Esophagus squamous epithelium (tissue), 4 donors: ENCODE results near the gene CAPN8.

Source experiments
- CTCF ChIP-seq, 6 experiments: fragments of 450-650 bp in 4 of 6; fragments of 200-600 bp in 2 of 6; sonication (generic) in 2 of 6; IDR thresholded peaks; one replicate each; pipeline ENCODE4 v1.5.1; 2016 to 2019; ENCODE audit warnings: antibody characterized with exemption in 6 of 6, mild to moderate bottlenecking in 4 of 6, moderate library complexity in 4 of 6
- POLR2A ChIP-seq, 4 donors: fragments of 450-650 bp; IDR thresholded peaks; one replicate each; pipeline ENCODE4 v1.6.1; 2017; ENCODE audit warnings: antibody characterized with exemption in 4 of 4, mild to moderate bottlenecking in 4 of 4, moderate library complexity in 3 of 4

- TF ChIP-seq POLR2A (IDR thresholded peaks at IDR 0.05) (no peak), CTCF (IDR thresholded peaks at IDR 0.05) (peak in 5 of 6 experiments; percentile 22 to 66 (median 47))
Measured at GRCh38 chr1:223708001-223708359, 42.5 kb upstream of the CAPN8 start.
